Endothelial cell of umbilical vein (primary cell): ENCODE results near the gene TBPL1. TPM values are rescaled to one million over a fixed set of nuclear protein-coding genes. Genes with fewer than 3 reads are reported as not detected.

Experiments used
- BruUV-seq: library from RNA; stranded (reverse); fragments of 400-500 nt; replicated peaks from 2 replicates; lab custom pipeline; 2021; lab: Mats Ljungman, UMichigan
- CTCF ChIA-PET: fragments of 300-600, 350-600 bp; sonication (Branson Sonifier 250); formaldehyde crosslinking; loops from one replicate; lab custom pipeline; 2021; ENCODE audit warnings: antibody characterized with exemption, inconsistent platforms; lab: Charles Lee
- POLR2A ChIA-PET: fragments of 300-600, 350-600 bp; sonication (Branson Sonifier 250); formaldehyde crosslinking; loops from one replicate; lab custom pipeline; 2021; ENCODE audit warnings: antibody characterized with exemption, inconsistent platforms; lab: Charles Lee
- DNase-seq: peaks from one replicate; pipeline ENCODE4 v3.0.0-alpha.2; 2011; ENCODE audit warnings: low read depth, low spot score
- FAIRE-seq: peaks from 2 replicates; lab custom pipeline; 2011; peaks lifted over from hg19 to GRCh38; lab: Jason Lieb, UNC
- H2AFZ ChIP-seq: 2 replicates; pipeline ENCODE4 v1.6.0; 2012; ENCODE audit warnings: low read depth, low read length, control low read depth, inconsistent platforms
- H3K27ac ChIP-seq: 2 replicates; pipeline ENCODE4 v1.5.1; 2011; ENCODE audit warnings: low read depth, mild to moderate bottlenecking, control low read depth, low read length, moderate library complexity; ENCODE audit not compliant: insufficient read depth
- H3K27me3 ChIP-seq, 2 experiments: 2 replicates each; pipeline versions ENCODE4 v1.6.0 to v1.6.1; 2011; ENCODE audit warnings: low read length in 2 of 2, mixed read lengths in 1 of 2; ENCODE audit not compliant: control insufficient read depth in 2 of 2, insufficient read depth in 2 of 2
- H3K36me3 ChIP-seq, 2 experiments: 2 replicates in 1 of 2; 3 replicates in 1 of 2; pipeline ENCODE4 v1.5.1; 2011; ENCODE audit warnings: low read length in 2 of 2, mild to moderate bottlenecking in 1 of 2, moderate library complexity in 1 of 2; ENCODE audit not compliant: control insufficient read depth in 2 of 2, insufficient read depth in 2 of 2; ENCODE audit errors: extremely low read depth in 1 of 2
- H3K4me1 ChIP-seq: 3 replicates; pipeline ENCODE4 v1.5.1; 2011; ENCODE audit warnings: mild to moderate bottlenecking, low read length; ENCODE audit not compliant: control insufficient read depth, insufficient read depth; ENCODE audit errors: extremely low read depth
- H3K4me2 ChIP-seq: 2 replicates; pipeline ENCODE4 v1.6.1; 2011; ENCODE audit warnings: low read length, control low read depth, mixed read lengths; ENCODE audit not compliant: insufficient read depth
- H3K4me3 ChIP-seq, 3 experiments: fragments of 200-600 bp in 1 of 3; sonication (generic), shearing (Covaris generic) in 1 of 3; replicated peaks in 1 of 3; 2 replicates each; pipeline ENCODE4 v1.5.1; 2011 to 2016; ENCODE audit warnings: control low read depth in 3 of 3, low read length in 3 of 3, mild to moderate bottlenecking in 2 of 3, inconsistent platforms in 1 of 3, low read depth in 1 of 3, moderate library complexity in 1 of 3; ENCODE audit not compliant: insufficient read depth in 1 of 3
- H3K79me2 ChIP-seq: 2 replicates; pipeline ENCODE4 v1.6.0; 2012; ENCODE audit warnings: low read length, inconsistent platforms; ENCODE audit not compliant: control insufficient read depth, insufficient read depth
- H3K9ac ChIP-seq: replicated peaks from 2 replicates; pipeline ENCODE3; 2011; ENCODE audit warnings: low read length, control low read depth; ENCODE audit not compliant: insufficient read depth; ENCODE audit errors: extremely low read depth
- H3K9me1 ChIP-seq: replicated peaks from 3 replicates; pipeline ENCODE4 v1.6.0; 2011; ENCODE audit warnings: mild to moderate bottlenecking, low read length; ENCODE audit not compliant: control insufficient read depth, insufficient read depth; ENCODE audit errors: extremely low read depth
- H3K9me3 ChIP-seq: replicated peaks from 2 replicates; pipeline ENCODE4 v1.5.1; 2012; ENCODE audit warnings: low read length, inconsistent platforms; ENCODE audit not compliant: control insufficient read depth, insufficient read depth
- H4K20me1 ChIP-seq: replicated peaks from 2 replicates; pipeline ENCODE3; 2011; ENCODE audit warnings: mild to moderate bottlenecking, low read length; ENCODE audit not compliant: control insufficient read depth, insufficient read depth; ENCODE audit errors: extremely low read depth
- EZH2 ChIP-seq: IDR thresholded peaks from 2 replicates; pipeline ENCODE4 v1.6.1; 2012; ENCODE audit warnings: borderline replicate concordance, low read depth, mild to moderate bottlenecking, moderate library complexity, low read length, inconsistent platforms; ENCODE audit not compliant: severe bottlenecking
- FOS ChIP-seq: IDR thresholded peaks from 2 replicates; pipeline ENCODE4 v1.6.1; 2011; ENCODE audit warnings: mild to moderate bottlenecking, low read length, moderate library complexity, borderline replicate concordance; ENCODE audit not compliant: insufficient read depth
- GATA2 ChIP-seq: IDR thresholded peaks from 2 replicates; pipeline ENCODE4 v1.7.0; 2011; ENCODE audit warnings: low read depth, mild to moderate bottlenecking, moderate library complexity, mixed read lengths, low read length; ENCODE audit not compliant: insufficient read length, insufficient read depth
- JUN ChIP-seq: IDR thresholded peaks from 2 replicates; pipeline ENCODE4 v1.6.1; 2011; ENCODE audit warnings: borderline replicate concordance, low read depth; ENCODE audit not compliant: insufficient read length, insufficient read depth
- MAX ChIP-seq: IDR thresholded peaks from 2 replicates; pipeline ENCODE4 v1.6.1; 2011; ENCODE audit not compliant: insufficient read depth, insufficient read length
- MYC ChIP-seq: IDR thresholded peaks from one replicate; pipeline ENCODE4 v1.6.1; 2011; ENCODE audit warnings: mild to moderate bottlenecking, low read depth, low read length
- POLR2A ChIP-seq: IDR thresholded peaks from 2 replicates; pipeline ENCODE4 v1.6.1; 2012; ENCODE audit warnings: low read depth, mild to moderate bottlenecking, control low read depth, low read length
- POLR2AphosphoS5 ChIP-seq: IDR thresholded peaks from 2 replicates; pipeline ENCODE4 v1.6.1; 2012; ENCODE audit warnings: low read depth, mild to moderate bottlenecking, control low read depth, low read length, moderate library complexity; ENCODE audit not compliant: insufficient read depth
- dilution Hi-C: fragments of 300-500 bp; cut with MboI; formaldehyde crosslinking; loops from one replicate; pipeline ENCODE4 v1.15.0; 2019; ENCODE audit warnings: low sequenced_read_pairs; ENCODE audit not compliant: extremely low pct_ligation_motif_present
- intact Hi-C: fragments of 100-400 bp; cut with micrococcal nuclease; formaldehyde crosslinking; loops from one replicate; pipeline ENCODE4 v1.10.0; 2022
- polyA plus RNA-seq, 4 experiments: library from polyadenylated mRNA; depleted of rRNA in 3 of 4; stranded (reverse) in 3 of 4; unstranded in 1 of 4; fragments of >200 nt; gene quantifications; 2 replicates each; pipeline versions ENCODE4 v1.2.1 to v1.2.3, GENCODE V29; 2011 to 2012; ENCODE audit warnings: missing spikeins in 1 of 4
- total RNA-seq: library from RNA; stranded (reverse); gene quantifications from 2 replicates; pipeline ENCODE4 v1.2.3, GENCODE V29; 2021
- TF ChIP-seq, protein P1 (sequence below), 2 donors: IDR thresholded peaks; 1 replicate in 1 of 2; 2 replicates in 1 of 2; pipeline ENCODE4 v1.5.1; 2011; ENCODE audit warnings: low read length in 2 of 2, mild to moderate bottlenecking in 2 of 2, moderate library complexity in 2 of 2, control low read depth in 1 of 2, inconsistent platforms in 1 of 2, low read depth in 1 of 2; ENCODE audit not compliant: insufficient read depth in 1 of 2; ENCODE audit errors: extremely low read depth in 1 of 2

Gene TBPL1
- total and polyA plus RNA-seq, 2 donors (not counting 3 experiments of a cell fraction or from before 2014, with no cell fraction given): 19.6 to 31.2 TPM

- Histone ChIP-seq H3K9me1 (no peaks in the 10 kb centered on the region), H3K9me3 (no peaks in the 10 kb centered on the region), H3K4me2 (no peak overlapping the region), H2AFZ (no peak overlapping the region), H3K4me3 (no peak overlapping the region), H3K4me1 (no peaks in the 10 kb centered on the region), H3K9ac (no peak overlapping the region), H3K36me3 (no peaks in the 10 kb centered on the region), H3K79me2 (no peaks in the 10 kb centered on the region), H3K27ac (no peak overlapping the region), H3K27me3 (peaks cover 1 to 5% of the 10 kb centered on the region in 2 experiments), H4K20me1 (no peaks in the 10 kb centered on the region)
- no peak for DNase-seq
- TF ChIP-seq MAX (no peak), FOS (no peak), POLR2A (no peak), EZH2 (no peak), POLR2AphosphoS5 (no peak), GATA2 (no peak), JUN (no peak), MYC (no peak)
- TF ChIP-seq, protein P1, sequence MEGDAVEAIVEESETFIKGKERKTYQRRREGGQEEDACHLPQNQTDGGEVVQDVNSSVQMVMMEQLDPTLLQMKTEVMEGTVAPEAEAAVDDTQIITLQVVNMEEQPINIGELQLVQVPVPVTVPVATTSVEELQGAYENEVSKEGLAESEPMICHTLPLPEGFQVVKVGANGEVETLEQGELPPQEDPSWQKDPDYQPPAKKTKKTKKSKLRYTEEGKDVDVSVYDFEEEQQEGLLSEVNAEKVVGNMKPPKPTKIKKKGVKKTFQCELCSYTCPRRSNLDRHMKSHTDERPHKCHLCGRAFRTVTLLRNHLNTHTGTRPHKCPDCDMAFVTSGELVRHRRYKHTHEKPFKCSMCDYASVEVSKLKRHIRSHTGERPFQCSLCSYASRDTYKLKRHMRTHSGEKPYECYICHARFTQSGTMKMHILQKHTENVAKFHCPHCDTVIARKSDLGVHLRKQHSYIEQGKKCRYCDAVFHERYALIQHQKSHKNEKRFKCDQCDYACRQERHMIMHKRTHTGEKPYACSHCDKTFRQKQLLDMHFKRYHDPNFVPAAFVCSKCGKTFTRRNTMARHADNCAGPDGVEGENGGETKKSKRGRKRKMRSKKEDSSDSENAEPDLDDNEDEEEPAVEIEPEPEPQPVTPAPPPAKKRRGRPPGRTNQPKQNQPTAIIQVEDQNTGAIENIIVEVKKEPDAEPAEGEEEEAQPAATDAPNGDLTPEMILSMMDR (IDR thresholded peaks at IDR 0.05; ENCODE audit: extremely low read depth in 1 of 2, insufficient read depth in 1 of 2, low read depth in 1 of 2, low read length in 2 of 2): no peak
- POLR2A ChIA-PET: no interaction called here
- CTCF ChIA-PET: no interaction called here
- intact Hi-C loops (no loop called here), dilution Hi-C loops (no loop called here)
- no TSS peak for BruUV-seq
- FAIRE-seq: no peak
These were observed 52.8 kb downstream of the TBPL1 start for GRCh38 chr6:134005800-134006199.
